Type B pancreatic cell (in vitro differentiated cells): ENCODE results near the gene ESRRG. TPM values are rescaled to one million over a fixed set of nuclear protein-coding genes. Genes with fewer than 3 reads are reported as not detected.

ENCODE experiments used
- DNase-seq: peaks from one replicate; pipeline ENCODE4 v3.0.0; 2021; ENCODE audit warnings: mixed read lengths; ENCODE audit not compliant: unreplicated experiment; ENCODE audit errors: extremely low spot score
- H3K27ac Mint-ChIP-seq: 2 replicates; pipeline ENCODE4 v1.8.0; 2021; ENCODE audit warnings: mild to moderate bottlenecking, mixed read lengths
- H3K27me3 Mint-ChIP-seq: 2 replicates; pipeline ENCODE4 v1.8.0; 2021; ENCODE audit warnings: mixed read lengths
- H3K36me3 Mint-ChIP-seq: 2 replicates; pipeline ENCODE4 v1.8.0; 2021; ENCODE audit warnings: mixed read lengths
- H3K4me1 Mint-ChIP-seq: one replicate; pipeline ENCODE4 v1.8.0; 2021; ENCODE audit warnings: mixed read lengths; ENCODE audit not compliant: unreplicated experiment
- H3K4me3 Mint-ChIP-seq: 2 replicates; pipeline ENCODE4 v1.8.0; 2021; ENCODE audit warnings: mild to moderate bottlenecking, mixed read lengths
- H3K9me3 Mint-ChIP-seq: 2 replicates; pipeline ENCODE4 v1.8.0; 2021; ENCODE audit warnings: mixed read lengths
- total RNA-seq: library from RNA; stranded (reverse); gene quantifications from 2 replicates; pipeline ENCODE4 v1.2.1, GENCODE V29; 2021; ENCODE audit warnings: low replicate concordance
- TF ChIP-seq, protein P1 (sequence below): fragments of 200-600 bp; sonication (generic); conservative IDR thresholded peaks from 2 replicates; pipeline ENCODE4 v1.5.0; 2021; ENCODE audit warnings: antibody characterized with exemption, mild to moderate bottlenecking

The ESRRG gene
- total RNA-seq, 1 donor from 2014 or later = 26.2 TPM

DNA sequence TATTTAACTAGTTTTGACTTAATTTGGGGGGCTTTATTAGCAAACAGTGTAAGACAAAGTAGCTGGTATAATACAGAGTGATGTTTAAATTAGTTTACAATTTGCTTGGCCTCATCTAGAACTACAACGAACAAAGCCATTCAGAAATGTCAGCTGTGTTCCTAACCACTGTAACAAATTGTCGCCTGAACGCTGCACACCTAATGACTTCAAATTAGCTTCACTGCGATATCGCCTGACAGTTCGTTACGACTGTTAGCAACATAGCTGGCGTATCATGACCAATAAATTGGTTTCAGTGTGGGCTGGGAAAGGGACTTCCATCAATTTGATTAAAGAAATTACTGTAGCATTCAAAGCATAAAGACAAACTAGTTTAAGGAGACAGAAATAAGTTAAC, 160.1 kb downstream of the ESRRG start:
- H3K36me3 Mint-ChIP-seq = no peaks in the 10 kb centered on the region
- H3K27me3 Mint-ChIP-seq = no peaks in the 10 kb centered on the region
- TF ChIP-seq, protein P1, sequence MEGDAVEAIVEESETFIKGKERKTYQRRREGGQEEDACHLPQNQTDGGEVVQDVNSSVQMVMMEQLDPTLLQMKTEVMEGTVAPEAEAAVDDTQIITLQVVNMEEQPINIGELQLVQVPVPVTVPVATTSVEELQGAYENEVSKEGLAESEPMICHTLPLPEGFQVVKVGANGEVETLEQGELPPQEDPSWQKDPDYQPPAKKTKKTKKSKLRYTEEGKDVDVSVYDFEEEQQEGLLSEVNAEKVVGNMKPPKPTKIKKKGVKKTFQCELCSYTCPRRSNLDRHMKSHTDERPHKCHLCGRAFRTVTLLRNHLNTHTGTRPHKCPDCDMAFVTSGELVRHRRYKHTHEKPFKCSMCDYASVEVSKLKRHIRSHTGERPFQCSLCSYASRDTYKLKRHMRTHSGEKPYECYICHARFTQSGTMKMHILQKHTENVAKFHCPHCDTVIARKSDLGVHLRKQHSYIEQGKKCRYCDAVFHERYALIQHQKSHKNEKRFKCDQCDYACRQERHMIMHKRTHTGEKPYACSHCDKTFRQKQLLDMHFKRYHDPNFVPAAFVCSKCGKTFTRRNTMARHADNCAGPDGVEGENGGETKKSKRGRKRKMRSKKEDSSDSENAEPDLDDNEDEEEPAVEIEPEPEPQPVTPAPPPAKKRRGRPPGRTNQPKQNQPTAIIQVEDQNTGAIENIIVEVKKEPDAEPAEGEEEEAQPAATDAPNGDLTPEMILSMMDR = no peak
- H3K9me3 Mint-ChIP-seq = no peaks in the 10 kb centered on the region
- DNase-seq = no peak
- no peak overlapping the region for H3K4me3 Mint-ChIP-seq
- H3K4me1 Mint-ChIP-seq = no peaks in the 10 kb centered on the region
- no peak overlapping the region for H3K27ac Mint-ChIP-seq

DNA sequence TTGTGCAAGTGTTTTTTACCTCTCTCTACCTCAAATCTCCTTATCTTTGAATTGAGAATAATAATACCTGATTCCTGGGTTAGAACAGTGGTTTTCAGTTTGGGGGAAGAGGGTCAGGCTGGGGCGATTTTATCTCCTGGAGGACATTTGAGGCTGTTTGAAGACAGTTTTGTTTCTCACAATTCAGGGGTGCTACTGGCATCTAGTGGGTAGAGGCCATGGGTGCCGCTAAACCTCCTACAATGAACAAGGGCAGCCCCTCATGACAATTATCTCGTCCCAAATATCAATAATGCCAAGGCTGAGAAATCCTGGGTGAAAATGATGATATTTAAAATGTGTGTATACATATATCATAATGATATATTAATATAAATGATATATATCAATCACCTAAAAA, 160.8 kb downstream of the ESRRG start:
- Mint-ChIP-seq H3K27me3 (no peaks in the 10 kb centered on the region), H3K36me3 (no peaks in the 10 kb centered on the region), H3K4me3 (no peak overlapping the region), H3K27ac (no peak overlapping the region), H3K9me3 (no peaks in the 10 kb centered on the region), H3K4me1 (no peaks in the 10 kb centered on the region)
- no peak for DNase-seq
- TF ChIP-seq, protein P1 = no peak

DNA sequence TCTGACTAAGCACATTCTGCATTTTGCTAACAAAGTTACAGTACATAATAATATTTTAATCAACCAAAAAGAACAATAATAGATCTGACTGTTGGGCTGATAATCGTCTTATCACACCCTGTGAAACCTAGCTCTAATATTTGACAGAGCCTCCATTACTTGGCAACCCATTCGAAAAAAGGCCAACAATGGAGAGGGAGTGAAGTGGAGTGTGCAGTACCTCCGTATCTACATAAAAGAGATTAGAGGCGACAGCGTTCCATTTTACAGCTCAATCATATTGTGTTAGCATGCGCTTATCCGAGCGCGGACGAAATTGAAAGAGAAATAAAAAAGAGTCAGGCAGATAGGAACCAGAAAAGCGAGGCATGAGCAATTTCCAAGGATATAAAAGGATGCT, 162.7 kb downstream of the ESRRG start:
- Mint-ChIP-seq H3K4me1 (peaks cover 2% of the 10 kb centered on the region), H3K27ac (no peak overlapping the region), H3K4me3 (no peak overlapping the region), H3K36me3 (no peaks in the 10 kb centered on the region), H3K27me3 (no peaks in the 10 kb centered on the region), H3K9me3 (no peaks in the 10 kb centered on the region)
- TF ChIP-seq, protein P1 = no peak
- no peak for DNase-seq

DNA sequence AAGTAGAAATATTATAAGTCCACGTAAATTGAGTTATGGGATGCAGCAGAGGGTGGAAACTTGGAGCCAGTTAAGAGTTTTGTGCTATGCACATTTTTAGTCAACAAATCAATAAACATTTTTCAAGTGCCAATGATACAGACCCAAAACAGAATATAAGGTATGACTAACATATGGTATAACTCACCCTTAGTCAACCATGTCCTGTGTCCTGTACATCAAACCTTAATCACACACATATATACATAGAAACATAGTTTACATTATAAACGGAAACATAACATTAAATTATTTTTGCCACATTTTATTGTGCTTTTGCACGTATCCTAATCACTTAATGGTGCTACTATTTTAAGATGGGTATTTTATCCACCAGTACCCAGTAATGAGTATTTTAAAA, 163.9 kb downstream of the ESRRG start:
- H3K9me3 Mint-ChIP-seq = no peaks in the 10 kb centered on the region
- H3K4me3 Mint-ChIP-seq = no peak overlapping the region
- H3K27ac Mint-ChIP-seq = no peak overlapping the region
- no peaks in the 10 kb centered on the region for H3K27me3 Mint-ChIP-seq
- peaks cover 4% of the 10 kb centered on the region for H3K4me1 Mint-ChIP-seq
- no peak for DNase-seq
- TF ChIP-seq, protein P1 = no peak
- H3K36me3 Mint-ChIP-seq = no peaks in the 10 kb centered on the region

DNA sequence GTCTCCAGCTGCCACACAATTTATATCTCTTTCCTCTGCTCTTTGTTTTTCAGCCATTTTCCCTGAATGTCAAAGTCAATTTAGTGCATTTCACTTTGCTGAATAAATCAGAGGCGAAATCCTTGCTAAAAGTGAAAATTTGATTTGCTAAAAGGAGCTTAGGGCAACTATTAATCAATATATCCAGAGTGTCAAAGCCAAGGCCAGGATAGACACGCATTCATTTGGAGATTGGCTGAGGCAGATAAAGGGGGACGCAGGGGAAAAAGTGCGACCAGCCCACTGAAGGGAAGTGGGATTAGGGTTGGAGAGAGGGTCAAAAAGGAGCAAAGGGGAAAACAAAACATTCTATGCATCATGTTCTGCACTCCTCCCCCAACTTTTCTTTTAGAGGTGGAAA, 167.6 kb downstream of the ESRRG start:
- DNase-seq = no peak
- no peaks in the 10 kb centered on the region for H3K9me3 Mint-ChIP-seq
- H3K4me1 Mint-ChIP-seq = peaks cover 4% of the 10 kb centered on the region
- H3K27ac Mint-ChIP-seq = no peak overlapping the region
- H3K27me3 Mint-ChIP-seq = no peaks in the 10 kb centered on the region
- no peak overlapping the region for H3K4me3 Mint-ChIP-seq
- TF ChIP-seq, protein P1 = no peak
- H3K36me3 Mint-ChIP-seq = no peaks in the 10 kb centered on the region

DNA sequence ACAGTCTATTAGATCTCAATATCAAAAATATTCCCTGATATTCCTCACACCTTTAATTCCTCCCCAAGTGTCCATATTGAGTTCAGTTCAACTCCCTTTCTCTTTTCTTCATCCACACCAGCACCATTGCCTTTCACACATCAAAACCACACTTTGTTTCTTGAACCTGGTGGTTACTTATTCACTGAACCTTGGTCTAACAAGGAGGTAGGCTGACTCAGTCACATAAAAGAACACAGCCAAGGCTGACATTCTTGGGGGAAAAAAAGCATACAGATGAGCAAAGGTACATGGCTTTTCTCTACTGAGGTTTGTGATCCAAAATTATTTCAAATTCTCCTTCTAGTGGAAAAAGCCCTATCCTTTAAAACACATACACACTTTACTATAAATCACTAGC, 168.3 kb downstream of the ESRRG start:
- no peak for DNase-seq

More for the DNA sequence above, 168.3 kb downstream of the ESRRG start:
- Mint-ChIP-seq H3K4me1 (peaks cover 4% of the 10 kb centered on the region), H3K27ac (no peak overlapping the region), H3K9me3 (no peaks in the 10 kb centered on the region), H3K4me3 (no peak overlapping the region), H3K27me3 (no peaks in the 10 kb centered on the region), H3K36me3 (no peaks in the 10 kb centered on the region)
- TF ChIP-seq, protein P1 = no peak
